ENCODE data around the gene DENND4A.

GRCh38 chr15:65659502-65660052, 132.5 kb downstream of the DENND4A start:
- TF ChIP-seq POLR2A (IDR thresholded peaks at IDR 0.05) = no peak
- no peak for TF ChIP-seq CTCF (IDR thresholded peaks at IDR 0.05)
